AML-193 (cell line): ENCODE results near the gene DNAH7.
A peak's percentile ranks its signal among the peaks of the same experiment; 100 is the strongest.
"Not testable (repeated sequence)": the region's sequence is repeated elsewhere in the genome, so short reads cannot be mapped to it uniquely, and the experiment has no call there.

Experiments used
- DNase-seq, 2 experiments: peaks; one replicate each; lab custom pipeline; 2025; lab: John Stamatoyannopoulos, UW

Gene DNAH7

GRCh38 chr2:196068271-196069209 is at the start of gene DNAH7:
DNAH7 (minus strand) TSS chr2:196068837; CDS start chr2:196068711, 126 bp downstream.
- DNase-seq = peak; percentile 86 to 93

- no peak for DNase-seq
Observed at GRCh38 chr2:196117214-196117705, 48.6 kb upstream of the DNAH7 start.

- DNase-seq = no peak
Observed at GRCh38 chr2:196113061-196113974, 44.7 kb upstream of the DNAH7 start.

GRCh38 chr2:196112418-196113034 is 43.9 kb upstream of the DNAH7 start:
- DNase-seq = no peak

- DNase-seq = no peak
Observed at GRCh38 chr2:196108604-196109003, 40.0 kb upstream of the DNAH7 start.

GRCh38 chr2:196105951-196106350 is 37.3 kb upstream of the DNAH7 start:
- DNase-seq = peak; percentile 22 to 46

- DNase-seq = no peak
Observed at GRCh38 chr2:196104066-196104465, 35.4 kb upstream of the DNAH7 start.

GRCh38 chr2:196103626-196104025 is 35.0 kb upstream of the DNAH7 start:
- no peak for DNase-seq

- no peak for DNase-seq
Observed at GRCh38 chr2:196101325-196101991, 32.8 kb upstream of the DNAH7 start.

GRCh38 chr2:196099916-196100315 is 31.3 kb upstream of the DNAH7 start:
- no peak for DNase-seq

GRCh38 chr2:196097864-196098660 is 29.4 kb upstream of the DNAH7 start:
- DNase-seq = no peak

- DNase-seq = no peak
Observed at GRCh38 chr2:196096982-196097745, 28.5 kb upstream of the DNAH7 start.

- no peak for DNase-seq
Observed at GRCh38 chr2:196096264-196096663, 27.6 kb upstream of the DNAH7 start.

GRCh38 chr2:196089448-196089847 is 20.8 kb upstream of the DNAH7 start:
- not testable (repeated sequence) for DNase-seq

GRCh38 chr2:196088203-196088602 is 19.6 kb upstream of the DNAH7 start:
- DNase-seq = peak; percentile 49 to 59

GRCh38 chr2:196086517-196087368 is 18.1 kb upstream of the DNAH7 start:
- no peak for DNase-seq

- no peak for DNase-seq
Observed at GRCh38 chr2:196083601-196084000, 15.0 kb upstream of the DNAH7 start.

- DNase-seq = no peak
Observed at GRCh38 chr2:196080526-196080925, 11.9 kb upstream of the DNAH7 start.

GRCh38 chr2:196079052-196079451 is 10.4 kb upstream of the DNAH7 start:
- DNase-seq = no peak
